ENCODE results near the gene CDH4.

CDH4 gene

DNA sequence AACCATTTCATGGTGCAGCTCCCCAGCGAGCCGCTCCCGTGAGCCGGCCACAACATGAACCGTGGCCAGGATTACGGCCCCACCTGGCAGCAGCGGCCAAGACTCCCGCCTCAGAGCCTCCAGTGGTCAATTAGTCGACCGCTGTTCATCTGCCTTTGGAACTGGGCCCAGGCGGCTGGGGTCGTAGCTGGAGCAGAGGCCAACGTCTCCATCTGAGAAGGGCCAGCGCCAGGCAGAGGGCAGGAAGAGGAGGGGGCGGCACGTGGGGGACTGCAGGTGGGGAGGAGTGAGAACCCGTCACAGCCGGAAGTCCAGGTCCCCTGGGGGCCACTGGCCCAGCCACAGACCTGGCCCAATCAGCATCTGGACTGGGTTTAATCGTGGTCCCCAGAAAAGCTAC lies 629.4 kb downstream of the CDH4 start:
- no peak for DNase-seq (ENCODE audit: low spot score)

GRCh38 chr20:61881861-61882260 lies 629.8 kb downstream of the CDH4 start:
- DNase-seq (ENCODE audit: low spot score) = no peak

DNA sequence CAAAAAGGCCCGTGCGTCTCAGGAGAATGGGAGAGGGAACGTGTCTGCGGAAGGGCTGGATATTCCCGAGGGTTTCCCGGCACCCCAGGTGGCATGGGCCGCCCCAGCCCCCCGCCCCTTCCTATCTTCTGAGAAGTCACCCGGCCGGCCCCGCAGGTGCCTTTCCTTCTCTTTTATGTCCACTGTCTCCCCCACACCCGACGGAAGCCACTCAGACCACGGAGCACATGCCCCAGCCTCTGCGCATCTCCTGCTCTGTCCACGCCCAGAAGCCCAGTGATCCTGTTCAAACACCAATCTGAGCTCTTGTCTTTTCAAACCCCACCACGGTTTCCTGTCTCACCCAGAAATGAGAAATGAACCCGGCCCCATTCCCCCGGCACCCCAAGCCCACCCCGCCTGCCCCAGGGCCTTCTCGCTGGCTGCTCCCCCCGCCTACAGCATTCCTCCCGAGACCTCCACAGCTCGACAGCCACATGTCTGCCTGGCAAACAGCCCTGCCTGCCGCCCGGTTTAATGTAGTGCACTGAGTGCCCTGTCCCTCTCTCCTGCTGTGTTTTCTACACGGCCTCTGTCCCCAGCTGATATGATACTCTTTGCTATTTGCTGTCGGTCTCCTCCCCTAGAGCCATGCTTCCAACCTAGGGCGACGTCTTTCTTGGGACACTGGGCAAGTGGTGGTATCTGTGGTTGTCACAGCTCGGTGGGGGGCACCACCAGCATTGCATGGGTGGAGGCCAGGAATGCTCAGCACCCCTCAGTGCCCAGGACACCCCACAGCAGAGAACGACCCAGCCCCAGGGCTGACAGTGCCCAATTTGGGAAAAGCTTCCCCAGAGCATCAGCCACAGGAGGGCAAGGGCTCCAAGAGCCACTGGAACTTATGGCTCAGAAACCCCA lies 630.9 kb downstream of the CDH4 start:
- DNase-seq (ENCODE audit: low spot score) = no peak

DNA sequence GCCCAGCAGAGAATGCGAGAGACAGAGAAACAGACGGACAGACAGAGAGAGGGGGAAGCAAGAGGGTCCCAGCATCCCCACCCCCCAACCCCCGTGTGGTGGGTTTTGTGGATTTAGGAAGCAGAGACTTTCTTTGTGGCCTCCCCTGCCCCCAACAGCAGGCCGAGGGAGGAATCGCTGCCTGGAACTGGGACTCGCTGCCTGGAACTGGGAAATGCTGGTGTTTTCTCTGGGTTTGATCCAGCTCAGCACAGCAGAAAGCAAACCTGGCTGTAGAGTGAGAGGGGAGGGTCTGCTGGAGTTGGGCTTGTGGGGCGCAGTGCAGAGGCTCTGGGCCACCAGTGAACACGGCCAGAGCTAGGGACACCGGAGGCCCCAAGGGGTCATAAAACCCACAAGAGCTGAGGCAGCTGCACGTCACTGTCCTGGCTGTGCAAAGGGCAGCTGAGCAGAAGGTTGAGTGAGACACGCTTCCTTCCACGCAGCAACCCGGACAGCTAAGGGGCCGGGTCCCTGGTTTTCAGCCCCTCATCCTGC lies 631.9 kb downstream of the CDH4 start:
- DNase-seq (ENCODE audit: low spot score) = no peak

GRCh38 chr20:61884571-61885389 lies 632.7 kb downstream of the CDH4 start:
- no peak for DNase-seq (ENCODE audit: low spot score)

DNA sequence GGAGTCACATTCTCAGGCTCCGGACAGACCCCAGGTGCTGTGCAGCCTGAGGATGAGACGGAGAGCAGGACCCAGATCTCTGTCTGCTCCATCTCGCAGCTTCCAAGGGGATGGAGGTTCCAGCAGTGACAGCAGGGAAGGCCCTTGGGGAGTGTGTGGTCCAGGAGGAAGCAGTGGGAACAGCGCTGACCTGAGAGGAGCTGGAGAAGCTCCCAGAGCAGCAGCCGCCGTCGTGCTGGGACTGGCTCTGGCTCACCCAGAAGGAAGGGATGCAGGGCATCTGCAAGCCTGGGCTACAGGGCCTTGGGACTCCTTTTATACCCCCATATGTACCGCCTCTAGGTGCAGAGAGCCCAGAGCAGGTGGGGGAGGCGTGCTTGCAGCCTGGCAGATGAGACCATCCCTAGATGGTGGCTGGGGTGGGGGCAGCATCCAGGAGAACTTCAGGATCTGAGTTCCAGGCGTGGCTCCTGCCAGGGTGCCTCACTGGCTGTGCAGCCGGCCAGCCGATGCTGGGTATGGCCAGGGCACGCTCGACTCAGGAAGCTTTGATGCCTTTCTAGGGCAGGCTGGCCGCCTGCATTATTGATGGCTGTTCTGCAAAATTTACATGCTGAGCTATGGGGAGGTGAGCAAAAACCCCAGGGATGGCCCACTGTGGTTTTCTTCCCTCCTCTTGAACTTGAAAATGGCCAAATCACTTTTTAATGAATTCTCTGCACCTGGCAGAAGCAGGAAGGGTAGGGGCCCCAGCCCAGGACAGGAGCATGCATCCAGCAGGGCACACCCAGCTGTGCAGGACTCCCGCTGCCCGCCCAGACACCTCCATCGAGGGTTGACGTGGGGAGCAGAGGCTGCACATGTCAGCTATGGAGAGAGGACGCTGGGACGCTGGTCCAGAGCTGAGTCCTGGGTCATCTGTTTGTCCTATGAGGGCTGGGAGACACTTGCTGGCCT lies 634.0 kb downstream of the CDH4 start:
- no peak for DNase-seq (ENCODE audit: low spot score)

DNA sequence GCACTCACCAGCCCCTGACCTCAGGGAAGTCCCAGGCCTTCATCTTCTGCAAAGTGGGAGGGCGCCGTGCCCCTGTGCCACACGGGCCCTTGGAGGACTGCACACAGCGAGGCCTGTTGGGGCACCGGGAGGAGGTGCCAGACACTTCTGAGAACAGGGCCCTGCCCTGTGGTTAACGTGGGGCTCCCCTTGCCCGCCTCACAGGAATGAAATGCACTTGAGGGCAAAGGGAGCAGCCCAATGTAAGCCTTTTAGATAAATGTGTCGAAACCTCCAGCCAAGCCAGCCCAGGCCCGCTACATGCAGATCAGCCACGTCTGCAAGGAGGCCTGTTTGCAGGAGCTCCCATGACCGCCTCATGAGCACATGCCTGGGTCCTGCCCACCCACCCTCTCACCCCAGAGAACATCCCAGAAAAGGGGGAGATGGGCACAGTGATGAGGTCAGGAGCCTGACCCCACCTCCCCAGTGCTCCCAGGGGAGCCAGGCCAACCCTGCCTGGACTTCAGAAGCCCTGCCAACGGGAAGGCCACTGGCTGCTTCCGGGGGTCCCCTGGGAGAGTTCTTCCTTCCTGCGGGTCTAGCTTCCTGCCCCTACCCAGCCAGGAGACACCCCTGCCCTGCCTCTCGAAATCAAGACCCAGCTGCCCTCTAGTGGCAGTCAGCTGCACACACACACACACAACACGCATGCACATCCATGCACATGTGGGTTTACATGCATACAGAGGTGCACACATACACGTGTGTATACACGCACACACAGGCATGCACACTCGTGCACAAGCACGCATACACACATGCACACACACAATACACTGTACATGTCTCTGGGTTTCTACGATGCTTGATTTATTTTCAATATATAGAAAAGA lies 634.9 kb downstream of the CDH4 start:
- DNase-seq (ENCODE audit: low spot score) = peak; percentile 23

GRCh38 chr20:61887596-61888093 lies 635.6 kb downstream of the CDH4 start:
- peak; percentile 31 for DNase-seq (ENCODE audit: low spot score)

DNA sequence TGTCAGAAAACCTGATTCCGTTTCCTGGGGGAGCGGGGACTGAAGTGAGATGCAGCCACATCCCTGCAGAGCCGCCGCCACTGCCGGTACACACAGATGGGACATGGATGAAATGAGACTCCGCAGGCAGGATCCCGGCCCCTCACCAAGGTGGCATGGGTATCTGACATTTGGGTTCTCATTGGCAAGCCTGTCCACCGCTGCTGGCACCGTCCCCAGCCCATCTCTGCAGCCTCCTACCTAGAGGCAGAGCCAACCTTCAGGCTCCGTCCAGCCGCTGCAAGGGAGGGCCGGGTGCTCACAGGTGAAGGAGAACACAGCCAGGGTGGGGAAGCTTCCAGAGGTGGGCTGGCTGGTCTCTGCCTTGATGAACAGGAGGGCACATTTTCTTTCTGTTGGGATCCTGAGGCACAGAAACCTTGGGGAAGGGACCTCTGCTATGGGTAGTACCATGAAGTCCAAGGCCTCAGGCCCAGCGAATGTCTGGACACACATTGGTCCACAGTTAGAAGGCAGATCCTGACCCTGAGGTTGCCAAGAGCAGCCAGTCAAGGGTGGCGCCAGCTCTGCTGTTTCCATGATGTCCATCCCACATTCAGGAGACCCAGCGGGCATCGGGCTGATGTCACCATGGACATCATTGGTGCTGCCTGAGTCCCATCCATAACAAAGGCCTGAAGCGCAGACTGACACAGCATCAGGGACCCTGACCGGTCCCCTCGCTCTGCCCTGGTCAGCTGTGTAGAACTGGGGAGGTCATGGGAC lies 636.2 kb downstream of the CDH4 start:
- no peak for DNase-seq (ENCODE audit: low spot score)

- no peak for DNase-seq (ENCODE audit: low spot score)
Observed at GRCh38 chr20:61889659-61890058, 637.6 kb downstream of the CDH4 start.

- DNase-seq (ENCODE audit: low spot score) = no peak
Observed at GRCh38 chr20:61890210-61890609, 638.1 kb downstream of the CDH4 start.

DNA sequence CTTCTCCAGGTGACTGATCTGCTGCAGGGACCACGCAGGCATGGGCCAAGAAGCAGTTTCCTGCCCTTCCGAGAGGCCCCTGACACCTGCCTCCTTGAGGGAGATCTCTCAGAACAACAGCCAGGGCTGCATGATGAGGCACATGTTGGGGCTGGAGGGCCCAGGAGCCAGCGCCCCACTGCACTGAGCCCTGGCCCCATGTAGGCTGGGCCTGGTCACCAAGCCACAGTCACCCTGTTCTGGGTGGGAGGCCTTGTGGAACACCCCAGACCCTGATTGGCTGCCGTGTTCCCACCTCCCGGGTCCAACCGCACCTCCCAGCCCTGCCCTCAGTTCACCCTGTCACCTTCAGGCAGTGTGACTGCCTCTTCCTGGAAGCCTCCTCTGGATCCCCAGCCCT lies 639.4 kb downstream of the CDH4 start:
- no peak for DNase-seq (ENCODE audit: low spot score)

DNA sequence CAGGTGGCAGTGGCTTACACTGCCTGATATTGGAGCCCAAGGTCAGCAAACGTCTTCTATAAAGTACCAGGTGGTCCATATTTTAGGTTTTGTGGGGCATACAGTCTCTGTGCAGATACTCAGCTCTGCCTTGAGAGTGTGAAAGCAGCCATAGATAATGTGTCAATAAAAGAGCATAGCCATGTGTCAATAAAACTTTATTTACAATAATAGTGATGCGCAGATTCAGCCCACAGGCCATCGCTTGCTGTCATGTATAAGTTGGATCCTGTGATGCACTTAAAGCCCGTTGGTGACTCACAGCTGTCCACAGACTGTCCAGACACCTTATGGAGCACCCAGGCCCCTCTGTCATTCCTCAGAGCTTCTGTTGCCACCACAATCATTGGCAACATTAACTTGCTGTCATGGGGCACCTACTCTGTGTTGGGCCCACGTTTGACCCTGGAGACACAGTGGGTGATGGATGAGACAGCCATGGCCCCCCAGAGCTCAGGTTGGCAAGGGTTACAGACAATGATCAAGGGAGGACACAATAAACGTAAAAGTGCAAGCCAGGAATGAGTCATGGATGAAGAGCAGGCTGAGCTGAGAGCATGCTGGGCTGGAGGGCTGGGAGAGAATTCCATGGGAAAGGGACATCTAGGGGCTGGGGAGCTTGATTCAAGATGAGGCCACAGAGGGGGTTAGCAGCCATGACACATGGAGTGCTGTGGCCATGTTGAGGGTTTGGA lies 640.0 kb downstream of the CDH4 start:
- DNase-seq (ENCODE audit: low spot score) = no peak

DNA sequence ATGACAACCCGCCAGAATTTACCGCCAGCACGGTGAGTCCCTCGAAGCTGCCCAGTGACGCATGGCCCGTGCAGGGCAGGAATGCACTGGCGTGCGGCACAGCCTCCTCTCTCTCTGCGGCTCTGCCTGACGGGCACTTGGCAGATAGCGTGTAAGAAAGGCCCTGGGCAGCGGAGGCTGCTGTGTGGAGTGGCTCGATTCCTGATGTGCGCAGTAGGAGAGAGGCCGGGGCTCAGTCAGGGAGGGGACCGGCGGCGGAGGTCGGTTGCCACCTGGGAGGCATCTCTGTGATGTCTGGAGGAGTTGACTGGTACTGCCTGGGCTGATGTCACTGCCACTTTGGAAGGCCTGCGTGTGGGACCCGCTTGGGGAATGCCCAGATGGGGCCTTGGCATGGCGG lies 643.0 kb downstream of the CDH4 start:
- DNase-seq (ENCODE audit: low spot score) = no peak

DNA sequence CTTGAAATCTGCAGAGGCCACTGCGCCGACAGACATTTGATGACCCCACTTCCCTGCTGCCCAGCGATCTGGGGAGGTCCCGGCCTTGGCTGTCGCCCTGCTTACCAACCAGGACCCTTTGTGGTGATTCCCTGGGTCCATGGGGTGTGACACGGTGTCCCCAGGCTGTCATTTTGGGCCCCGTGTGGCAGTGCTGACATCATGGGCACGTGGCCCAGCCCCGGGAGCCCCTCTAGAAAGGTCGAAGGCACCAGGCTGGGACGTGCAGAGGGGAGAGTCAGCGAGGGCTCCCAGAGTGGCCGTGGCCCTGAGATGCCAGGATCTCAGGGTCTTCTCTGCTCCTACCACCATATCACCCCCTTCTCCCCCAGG lies 643.6 kb downstream of the CDH4 start:
- no peak for DNase-seq (ENCODE audit: low spot score)

DNA sequence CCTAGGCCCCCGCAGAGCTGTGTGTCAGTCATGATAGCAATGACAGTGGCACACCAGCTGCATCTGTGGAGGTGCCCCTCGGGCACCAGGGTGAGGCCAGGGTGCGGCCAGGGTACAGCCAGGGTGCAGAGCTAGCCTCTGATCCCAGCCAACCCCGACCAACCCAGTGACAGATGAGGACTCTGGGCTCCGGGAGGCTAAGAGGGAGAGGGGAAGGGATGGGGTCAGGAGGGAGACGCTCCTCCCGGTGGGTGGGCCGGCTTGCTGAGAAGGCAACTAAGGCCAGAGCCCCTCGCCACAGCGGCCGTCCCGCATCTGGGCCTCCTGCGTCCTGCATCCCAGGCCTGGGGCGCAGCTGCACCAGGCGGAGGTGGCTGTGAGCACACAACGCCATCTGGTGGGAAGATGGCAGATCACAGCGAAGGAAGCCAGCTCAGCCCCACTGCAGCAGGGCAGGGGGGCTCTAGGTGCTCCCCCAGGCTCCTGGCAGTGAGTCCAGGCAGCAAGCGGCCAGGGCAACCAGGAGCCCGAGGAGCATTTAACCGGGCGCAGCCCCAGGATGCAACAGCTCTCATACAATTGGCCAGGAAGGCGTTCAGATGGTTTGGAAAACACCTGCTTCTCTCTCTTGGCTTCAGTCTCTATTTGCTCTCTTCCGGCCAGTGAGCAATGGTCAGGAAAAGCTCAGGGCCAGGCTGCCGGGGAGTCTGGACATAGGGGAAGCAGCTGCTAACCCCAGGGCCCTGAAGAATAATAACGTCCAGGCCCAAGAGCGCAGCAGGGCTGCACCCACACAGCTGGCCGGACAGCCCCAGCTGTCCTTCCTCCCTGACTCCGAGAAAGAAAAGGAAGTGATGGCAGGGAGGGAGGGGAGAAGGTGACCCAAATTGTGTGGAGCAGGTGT lies 644.2 kb downstream of the CDH4 start:
- peak; percentile 45 for DNase-seq (ENCODE audit: low spot score)

DNA sequence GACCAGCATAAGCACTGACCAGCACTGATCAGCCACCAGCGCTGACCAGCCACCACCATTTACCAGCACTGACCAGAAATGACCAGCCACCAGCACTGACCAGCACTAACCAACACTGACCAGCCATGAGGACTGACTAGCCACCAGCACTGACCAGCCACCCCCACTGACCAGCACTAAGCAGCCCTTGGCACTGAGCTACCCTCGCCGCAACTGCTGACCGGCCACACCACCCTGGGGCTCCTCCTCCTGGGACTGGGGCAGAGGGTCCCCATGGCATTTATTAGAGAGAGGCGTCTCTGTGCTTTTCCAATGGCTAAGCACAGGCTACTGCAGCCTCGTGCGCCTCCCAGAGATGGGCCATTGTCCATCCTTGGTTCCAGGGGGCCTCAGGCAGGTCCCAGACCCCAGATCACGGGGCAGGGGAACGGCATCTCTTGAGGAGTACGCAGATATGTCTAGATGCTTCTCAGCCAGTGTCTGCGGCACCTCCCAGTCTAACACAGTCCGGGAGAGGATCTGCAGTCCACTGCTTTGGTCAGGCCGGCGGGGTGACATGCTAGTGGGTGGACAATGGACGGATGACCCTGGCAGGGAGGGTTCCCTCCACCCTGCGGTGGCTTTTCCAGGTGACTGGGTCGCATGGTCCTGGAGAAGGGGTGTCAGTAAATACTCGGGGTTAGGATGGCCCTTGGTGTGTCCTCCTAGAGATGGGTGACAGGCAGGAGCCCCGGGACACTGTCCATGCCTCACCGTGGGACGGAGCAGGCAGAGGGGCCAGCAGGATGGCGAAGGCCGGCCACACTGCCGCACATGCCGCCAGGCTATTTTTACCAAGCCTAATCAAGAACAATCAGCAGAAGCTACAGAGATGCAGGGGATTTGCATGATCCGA lies 645.6 kb downstream of the CDH4 start:
- DNase-seq (ENCODE audit: low spot score) = no peak
